Calu3 (cell line): ENCODE results near the gene USP3. TPM values are rescaled to one million over a fixed set of nuclear protein-coding genes. Genes with fewer than 3 reads are reported as not detected.
"Not testable (repeated sequence)": the region's sequence is repeated elsewhere in the genome, so short reads cannot be mapped to it uniquely, and the experiment has no call there.

Experiments used
- BruUV-seq: library from RNA; stranded (reverse); fragments of 400-500 nt; replicated peaks from 2 replicates; lab custom pipeline; 2021; lab: Mats Ljungman, UMichigan
- CTCF ChIA-PET: fragments of 300-600 bp; sonication (Branson Sonifier 250); formaldehyde crosslinking; loops from one replicate; lab custom pipeline; 2022; ENCODE audit warnings: antibody characterized with exemption; lab: Charles Lee
- DNase-seq: peaks from one replicate; pipeline ENCODE4 v3.0.0; 2022
- H3K27ac Mint-ChIP-seq: one replicate; pipeline ENCODE4 v1.8.0; 2022; ENCODE audit warnings: mixed read lengths; ENCODE audit not compliant: unreplicated experiment
- H3K27me3 Mint-ChIP-seq: one replicate; pipeline ENCODE4 v1.8.0; 2022; ENCODE audit warnings: mixed read lengths; ENCODE audit not compliant: unreplicated experiment
- H3K36me3 Mint-ChIP-seq: one replicate; pipeline ENCODE4 v1.8.0; 2022; ENCODE audit warnings: mild to moderate bottlenecking, moderate library complexity, mixed read lengths; ENCODE audit not compliant: insufficient read depth, unreplicated experiment
- H3K4me1 Mint-ChIP-seq: one replicate; pipeline ENCODE4 v1.8.0; 2022; ENCODE audit warnings: mild to moderate bottlenecking, low read depth, mixed read lengths; ENCODE audit not compliant: unreplicated experiment
- H3K4me3 Mint-ChIP-seq: one replicate; pipeline ENCODE4 v1.8.0; 2022; ENCODE audit warnings: mild to moderate bottlenecking, low read depth, moderate library complexity, mixed read lengths; ENCODE audit not compliant: unreplicated experiment
- H3K9me3 Mint-ChIP-seq: one replicate; pipeline ENCODE4 v1.8.0; 2022; ENCODE audit warnings: low read depth, mixed read lengths; ENCODE audit not compliant: unreplicated experiment
- intact Hi-C: fragments of 100-400 bp; cut with micrococcal nuclease; formaldehyde crosslinking; loops from one replicate; pipeline ENCODE4 v1.10.0; 2022; ENCODE audit not compliant: unreplicated experiment
- total RNA-seq: library from RNA; stranded (reverse); gene quantifications from 2 replicates; pipeline ENCODE4 v1.2.3, GENCODE V29; 2022
- TF ChIP-seq, protein P1 (sequence below): fragments of 200-600 bp; IDR thresholded peaks from one replicate; pipeline ENCODE4 v1.8.0; 2022; ENCODE audit warnings: antibody characterized with exemption; ENCODE audit not compliant: unreplicated experiment

Gene USP3
- total RNA-seq, 1 experiment from 2014 or later: 80.8 TPM

DNA sequence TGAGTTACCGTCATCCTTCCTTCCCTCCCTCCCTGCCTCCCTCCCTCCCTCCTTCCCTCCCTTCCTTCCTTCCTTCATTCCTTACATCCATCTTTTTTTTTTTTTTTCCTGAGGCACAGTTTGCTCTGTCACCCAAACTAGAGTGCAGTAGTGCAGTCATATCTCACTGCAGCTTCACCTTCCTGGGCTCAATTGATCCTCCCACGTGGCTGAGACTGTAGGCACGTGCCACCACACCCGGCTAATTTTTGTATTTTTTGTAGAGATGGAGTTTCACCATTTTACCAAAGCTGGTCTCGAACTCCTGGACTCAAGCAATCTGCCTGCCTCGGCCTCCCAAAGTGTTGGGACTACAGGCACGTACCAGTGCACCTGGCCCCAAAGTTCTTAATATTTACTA is 25.8 kb downstream of the USP3 start:
- Mint-ChIP-seq H3K27ac (no peak overlapping the region), H3K9me3 (no peaks in the 10 kb centered on the region), H3K4me3 (no peak overlapping the region), H3K4me1 (peaks cover 28% of the 10 kb centered on the region), H3K36me3 (peaks cover 11% of the 10 kb centered on the region), H3K27me3 (no peaks in the 10 kb centered on the region)
- DNase-seq: no peak
- BruUV-seq: no TSS peak
- intact Hi-C loops: no loop called here
- CTCF ChIA-PET: interaction anchor here (1.0 kb wide), 1 partner anchor 13 kb away, joined by 3 read pairs; no protein-coding TSS in a partner anchor
- TF ChIP-seq, protein P1, sequence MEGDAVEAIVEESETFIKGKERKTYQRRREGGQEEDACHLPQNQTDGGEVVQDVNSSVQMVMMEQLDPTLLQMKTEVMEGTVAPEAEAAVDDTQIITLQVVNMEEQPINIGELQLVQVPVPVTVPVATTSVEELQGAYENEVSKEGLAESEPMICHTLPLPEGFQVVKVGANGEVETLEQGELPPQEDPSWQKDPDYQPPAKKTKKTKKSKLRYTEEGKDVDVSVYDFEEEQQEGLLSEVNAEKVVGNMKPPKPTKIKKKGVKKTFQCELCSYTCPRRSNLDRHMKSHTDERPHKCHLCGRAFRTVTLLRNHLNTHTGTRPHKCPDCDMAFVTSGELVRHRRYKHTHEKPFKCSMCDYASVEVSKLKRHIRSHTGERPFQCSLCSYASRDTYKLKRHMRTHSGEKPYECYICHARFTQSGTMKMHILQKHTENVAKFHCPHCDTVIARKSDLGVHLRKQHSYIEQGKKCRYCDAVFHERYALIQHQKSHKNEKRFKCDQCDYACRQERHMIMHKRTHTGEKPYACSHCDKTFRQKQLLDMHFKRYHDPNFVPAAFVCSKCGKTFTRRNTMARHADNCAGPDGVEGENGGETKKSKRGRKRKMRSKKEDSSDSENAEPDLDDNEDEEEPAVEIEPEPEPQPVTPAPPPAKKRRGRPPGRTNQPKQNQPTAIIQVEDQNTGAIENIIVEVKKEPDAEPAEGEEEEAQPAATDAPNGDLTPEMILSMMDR: no peak

DNA sequence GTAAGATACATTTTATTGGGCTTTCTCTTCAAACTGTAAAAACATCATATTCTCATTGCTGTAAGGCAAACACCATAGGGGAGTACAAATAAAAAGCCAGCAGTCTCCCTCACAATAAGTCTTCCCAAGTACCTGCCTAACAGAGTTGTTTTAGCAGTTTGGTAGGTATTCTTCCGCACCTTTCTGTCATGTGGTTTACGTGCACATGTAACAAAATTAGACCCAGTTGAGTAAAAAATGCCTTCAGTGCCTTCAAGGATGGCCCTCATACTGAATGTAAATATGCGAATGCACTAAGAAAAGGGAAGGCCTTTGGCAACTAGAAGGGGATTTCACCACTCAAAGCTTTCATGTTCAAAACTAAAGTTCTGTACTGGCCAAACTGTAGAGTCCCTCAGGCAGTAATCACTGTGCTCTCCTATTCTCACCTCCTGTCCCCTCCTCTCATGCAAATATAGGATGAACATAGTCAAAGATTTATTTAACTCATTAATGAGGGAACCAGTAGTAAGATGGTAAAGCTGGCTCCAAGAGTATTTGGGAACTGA is 26.4 kb downstream of the USP3 start:
- Mint-ChIP-seq H3K27ac (no peak overlapping the region), H3K27me3 (no peaks in the 10 kb centered on the region)

DNA sequence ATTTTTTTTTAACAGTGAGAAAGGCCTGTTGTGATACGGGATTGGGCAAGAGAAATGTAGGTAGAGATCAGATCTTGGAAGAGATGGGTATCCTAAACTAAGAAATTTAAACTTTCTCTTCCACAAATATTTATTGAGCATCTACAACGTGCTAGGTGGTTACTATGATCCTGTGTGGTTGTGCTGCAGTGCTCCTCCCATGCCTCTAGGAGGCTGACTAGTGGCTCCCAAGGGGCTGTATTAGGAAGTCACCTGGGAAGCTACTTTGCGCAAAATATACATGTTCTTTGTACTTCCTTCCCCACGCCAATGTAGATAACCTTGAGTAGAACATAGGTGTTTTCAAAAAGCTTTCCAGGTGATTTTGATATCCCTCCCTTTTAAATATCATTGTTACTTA is 27.2 kb downstream of the USP3 start:
- TF ChIP-seq, protein P1: peak; percentile 21
- no peak for DNase-seq
- CTCF ChIA-PET: interaction anchor here (0.5 to 1.2 kb wide), 3 partner anchors 10 to 178 kb away, joined by 3 to 4 read pairs (median 3); no protein-coding TSS in a partner anchor
- Mint-ChIP-seq H3K4me3 (no peak overlapping the region), H3K27me3 (no peaks in the 10 kb centered on the region), H3K9me3 (no peaks in the 10 kb centered on the region), H3K27ac (no peak overlapping the region), H3K4me1 (peaks cover 28% of the 10 kb centered on the region), H3K36me3 (peaks cover 11% of the 10 kb centered on the region)
- no TSS peak for BruUV-seq
- intact Hi-C loops: no loop called here

More for the DNA sequence above, 26.4 kb downstream of the USP3 start:
- peaks cover 28% of the 10 kb centered on the region for H3K4me1 Mint-ChIP-seq
- CTCF ChIA-PET: interaction anchor here (1.0 kb wide), 1 partner anchor 13 kb away, joined by 3 read pairs; no protein-coding TSS in a partner anchor
- TF ChIP-seq, protein P1: no peak
- intact Hi-C loops: no loop called here
- no peaks in the 10 kb centered on the region for H3K9me3 Mint-ChIP-seq
- no peak overlapping the region for H3K4me3 Mint-ChIP-seq
- DNase-seq: no peak
- H3K36me3 Mint-ChIP-seq: peaks cover 11% of the 10 kb centered on the region
- BruUV-seq: no TSS peak

DNA sequence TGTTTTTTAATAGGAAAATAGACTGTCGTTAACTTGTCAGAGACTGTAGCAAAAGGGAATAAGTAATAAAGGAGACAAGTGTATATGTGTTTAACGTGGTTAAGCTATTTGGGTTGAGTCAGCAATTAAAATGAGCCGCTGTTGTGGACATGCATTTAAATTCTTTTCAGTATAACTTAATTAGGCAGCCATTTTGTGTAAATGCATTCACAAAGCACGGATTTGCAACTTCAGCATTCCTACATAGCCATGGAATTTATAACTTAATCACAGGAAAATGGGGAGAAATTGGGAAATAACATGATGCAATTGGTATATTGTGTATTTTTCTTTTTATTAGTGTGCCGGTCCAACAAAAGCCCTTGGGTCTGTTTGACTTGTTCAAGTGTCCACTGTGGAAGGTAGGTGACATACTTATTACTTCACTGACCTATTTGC is 27.9 kb downstream of the USP3 start:
- H3K4me1 Mint-ChIP-seq: peaks cover 25% of the 10 kb centered on the region
- CTCF ChIA-PET: interaction anchor here (1.2 kb wide), 1 partner anchor 9 kb away, joined by 3 read pairs; no protein-coding TSS in a partner anchor
- H3K27me3 Mint-ChIP-seq: no peaks in the 10 kb centered on the region
- no peak overlapping the region for H3K27ac Mint-ChIP-seq
- no peak for DNase-seq
- intact Hi-C loops: no loop called here
- TF ChIP-seq, protein P1: no peak
- H3K9me3 Mint-ChIP-seq: no peaks in the 10 kb centered on the region
- BruUV-seq: no TSS peak
- H3K4me3 Mint-ChIP-seq: no peak overlapping the region
- peaks cover 11% of the 10 kb centered on the region for H3K36me3 Mint-ChIP-seq

DNA sequence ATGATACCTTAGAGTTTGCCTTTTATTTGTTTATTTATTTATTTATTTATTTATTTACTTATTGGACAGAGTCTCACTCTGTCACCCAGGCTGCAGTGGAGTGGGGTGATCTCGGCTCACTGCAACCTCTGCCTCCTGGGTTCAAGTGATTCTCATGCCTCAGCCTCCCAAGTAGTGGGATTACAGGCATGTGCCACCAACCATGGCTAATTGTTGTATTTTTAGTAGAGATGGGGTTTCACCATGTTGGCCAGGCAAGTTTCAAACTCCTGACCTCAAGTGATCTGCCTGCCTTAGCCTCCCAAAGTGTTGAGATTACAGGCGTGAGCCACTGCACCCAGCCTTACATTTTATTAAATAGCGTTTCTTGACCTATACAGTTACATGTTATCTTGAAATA is 30.5 kb downstream of the USP3 start:
- intact Hi-C loops, H3K36me3 Mint-ChIP-seq, H3K4me3 Mint-ChIP-seq, DNase-seq, H3K27ac Mint-ChIP-seq, H3K9me3 Mint-ChIP-seq, BruUV-seq, H3K27me3 Mint-ChIP-seq, CTCF ChIA-PET: not testable (repeated sequence)
- H3K4me1 Mint-ChIP-seq: peaks cover 27% of the 10 kb centered on the region
